ENCODE results near the gene BATF.

Gene BATF

GRCh38 chr14:75551021-75551420 lies 28.8 kb downstream of the BATF start:
- Histone ChIP-seq H3K4me1 (ENCODE audit: control insufficient read depth, low read depth, low read length) (peaks cover 3% of the 10 kb centered on the region), H2BK5ac (ENCODE audit: low read length) (no peak overlapping the region), H3K36me3 (ENCODE audit: control insufficient read depth, insufficient read depth, low read length) (no peaks in the 10 kb centered on the region), H3K9ac (ENCODE audit: low read length) (no peak overlapping the region), H3K4me3 (ENCODE audit: low read length) (no peak overlapping the region), H3K23ac (ENCODE audit: low read length) (no peak overlapping the region), H2BK120ac (ENCODE audit: low read depth, low read length) (no peak overlapping the region), H3K4me2 (ENCODE audit: low read length) (no peak overlapping the region), H2AK5ac (ENCODE audit: low read length) (no peak overlapping the region), H4K8ac (ENCODE audit: low read depth, low read length) (no peak overlapping the region), H2BK15ac (replicated peaks; ENCODE audit: low read depth) (no peak overlapping the region), H3K18ac (ENCODE audit: low read length) (no peak overlapping the region), H4K5ac (ENCODE audit: low read length) (no peak overlapping the region), H3K56ac (ENCODE audit: low read length) (no peak overlapping the region), H3K27ac (ENCODE audit: low read depth, low read length) (no peak overlapping the region), H3K79me1 (ENCODE audit: low read length) (no peaks in the 10 kb centered on the region), H3K79me2 (ENCODE audit: control insufficient read depth, insufficient read depth, low read length) (no peaks in the 10 kb centered on the region), H3K27me3 (ENCODE audit: insufficient read depth, low read length, poor library complexity) (no peaks in the 10 kb centered on the region), H3K4ac (ENCODE audit: low read depth, low read length) (no peak overlapping the region)
- WGBS (ENCODE audit: extremely low coverage, insufficient coverage, low lambda C conversion rate) = no CpG with 5 or more reads among the region's 7 CpGs
- no peak for DNase-seq

- no peak overlapping the region for H3K9ac ChIP-seq (ENCODE audit: low read length)
- no peak overlapping the region for H3K56ac ChIP-seq (ENCODE audit: low read length)
- no peak overlapping the region for H2AK5ac ChIP-seq (ENCODE audit: low read length)
- no peaks in the 10 kb centered on the region for H3K36me3 ChIP-seq (ENCODE audit: control insufficient read depth, insufficient read depth, low read length)
- H3K27me3 ChIP-seq (ENCODE audit: insufficient read depth, low read length, poor library complexity) = no peaks in the 10 kb centered on the region
- H3K18ac ChIP-seq (ENCODE audit: low read length) = no peak overlapping the region
- H3K4ac ChIP-seq (ENCODE audit: low read depth, low read length) = no peak overlapping the region
- H3K4me2 ChIP-seq (ENCODE audit: low read length) = no peak overlapping the region
- H2BK15ac ChIP-seq (replicated peaks; ENCODE audit: low read depth) = no peak overlapping the region
- no peak overlapping the region for H3K27ac ChIP-seq (ENCODE audit: low read depth, low read length)
- no peaks in the 10 kb centered on the region for H3K79me1 ChIP-seq (ENCODE audit: low read length)
- no peak overlapping the region for H4K5ac ChIP-seq (ENCODE audit: low read length)
- H3K4me3 ChIP-seq (ENCODE audit: low read length) = no peak overlapping the region
- peaks cover 3% of the 10 kb centered on the region for H3K4me1 ChIP-seq (ENCODE audit: control insufficient read depth, low read depth, low read length)
- no peak overlapping the region for H2BK5ac ChIP-seq (ENCODE audit: low read length)
- H2BK120ac ChIP-seq (ENCODE audit: low read depth, low read length) = no peak overlapping the region
- H3K79me2 ChIP-seq (ENCODE audit: control insufficient read depth, insufficient read depth, low read length) = no peaks in the 10 kb centered on the region
- H3K23ac ChIP-seq (ENCODE audit: low read length) = no peak overlapping the region
- WGBS (ENCODE audit: extremely low coverage, insufficient coverage, low lambda C conversion rate) = no CpG with 5 or more reads among the region's 6 CpGs
- H4K8ac ChIP-seq (ENCODE audit: low read depth, low read length) = no peak overlapping the region
- DNase-seq = no peak
Measured at GRCh38 chr14:75553157-75553556, 30.9 kb downstream of the BATF start.

GRCh38 chr14:75553761-75554364 lies 31.6 kb downstream of the BATF start:
- H3K18ac ChIP-seq (ENCODE audit: low read length) = no peak overlapping the region
- H3K27me3 ChIP-seq (ENCODE audit: insufficient read depth, low read length, poor library complexity) = no peaks in the 10 kb centered on the region
- no peak overlapping the region for H3K4me3 ChIP-seq (ENCODE audit: low read length)
- H3K4me1 ChIP-seq (ENCODE audit: control insufficient read depth, low read depth, low read length) = peaks cover 3% of the 10 kb centered on the region
- H3K79me2 ChIP-seq (ENCODE audit: control insufficient read depth, insufficient read depth, low read length) = no peaks in the 10 kb centered on the region
- H4K8ac ChIP-seq (ENCODE audit: low read depth, low read length) = no peak overlapping the region
- no peak overlapping the region for H2BK15ac ChIP-seq (replicated peaks; ENCODE audit: low read depth)
- DNase-seq = no peak
- H2AK5ac ChIP-seq (ENCODE audit: low read length) = no peak overlapping the region
- no peak overlapping the region for H2BK5ac ChIP-seq (ENCODE audit: low read length)
- WGBS (ENCODE audit: extremely low coverage, insufficient coverage, low lambda C conversion rate) = no CpG with 5 or more reads among the region's 4 CpGs
- no peak overlapping the region for H3K4me2 ChIP-seq (ENCODE audit: low read length)
- H3K23ac ChIP-seq (ENCODE audit: low read length) = no peak overlapping the region
- no peaks in the 10 kb centered on the region for H3K36me3 ChIP-seq (ENCODE audit: control insufficient read depth, insufficient read depth, low read length)
- no peak overlapping the region for H3K9ac ChIP-seq (ENCODE audit: low read length)
- H3K27ac ChIP-seq (ENCODE audit: low read depth, low read length) = no peak overlapping the region
- H4K5ac ChIP-seq (ENCODE audit: low read length) = no peak overlapping the region
- H3K79me1 ChIP-seq (ENCODE audit: low read length) = no peaks in the 10 kb centered on the region
- no peak overlapping the region for H2BK120ac ChIP-seq (ENCODE audit: low read depth, low read length)
- H3K56ac ChIP-seq (ENCODE audit: low read length) = no peak overlapping the region
- H3K4ac ChIP-seq (ENCODE audit: low read depth, low read length) = no peak overlapping the region

GRCh38 chr14:75554482-75554881 lies 32.2 kb downstream of the BATF start:
- WGBS (ENCODE audit: extremely low coverage, insufficient coverage, low lambda C conversion rate) = no CpG with 5 or more reads among the region's 2 CpGs
- DNase-seq = peak; percentile 61
- Histone ChIP-seq H3K27ac (ENCODE audit: low read depth, low read length) (no peak overlapping the region), H3K18ac (ENCODE audit: low read length) (no peak overlapping the region), H3K36me3 (ENCODE audit: control insufficient read depth, insufficient read depth, low read length) (no peaks in the 10 kb centered on the region), H3K27me3 (ENCODE audit: insufficient read depth, low read length, poor library complexity) (no peaks in the 10 kb centered on the region), H3K4me1 (ENCODE audit: control insufficient read depth, low read depth, low read length) (peaks cover 3% of the 10 kb centered on the region), H3K79me2 (ENCODE audit: control insufficient read depth, insufficient read depth, low read length) (no peaks in the 10 kb centered on the region), H2BK120ac (ENCODE audit: low read depth, low read length) (no peak overlapping the region), H3K4ac (ENCODE audit: low read depth, low read length) (no peak overlapping the region), H3K4me2 (ENCODE audit: low read length) (no peak overlapping the region), H3K4me3 (ENCODE audit: low read length) (no peak overlapping the region), H2BK5ac (ENCODE audit: low read length) (no peak overlapping the region), H3K23ac (ENCODE audit: low read length) (no peak overlapping the region), H3K9ac (ENCODE audit: low read length) (no peak overlapping the region), H4K8ac (ENCODE audit: low read depth, low read length) (no peak overlapping the region), H2BK15ac (replicated peaks; ENCODE audit: low read depth) (no peak overlapping the region), H4K5ac (ENCODE audit: low read length) (no peak overlapping the region), H3K79me1 (ENCODE audit: low read length) (no peaks in the 10 kb centered on the region), H2AK5ac (ENCODE audit: low read length) (no peak overlapping the region), H3K56ac (ENCODE audit: low read length) (no peak overlapping the region)

GRCh38 chr14:75558440-75558839 lies 36.2 kb downstream of the BATF start:
- Histone ChIP-seq H3K79me1 (ENCODE audit: low read length) (no peaks in the 10 kb centered on the region), H4K5ac (ENCODE audit: low read length) (no peak overlapping the region), H2BK5ac (ENCODE audit: low read length) (no peak overlapping the region), H3K4ac (ENCODE audit: low read depth, low read length) (no peak overlapping the region), H3K27ac (ENCODE audit: low read depth, low read length) (no peak overlapping the region), H3K56ac (ENCODE audit: low read length) (no peak overlapping the region), H3K79me2 (ENCODE audit: control insufficient read depth, insufficient read depth, low read length) (no peaks in the 10 kb centered on the region), H3K4me2 (ENCODE audit: low read length) (no peak overlapping the region), H3K4me3 (ENCODE audit: low read length) (no peak overlapping the region), H3K4me1 (ENCODE audit: control insufficient read depth, low read depth, low read length) (peaks cover 3% of the 10 kb centered on the region), H3K36me3 (ENCODE audit: control insufficient read depth, insufficient read depth, low read length) (no peaks in the 10 kb centered on the region), H3K18ac (ENCODE audit: low read length) (no peak overlapping the region), H2BK15ac (replicated peaks; ENCODE audit: low read depth) (no peak overlapping the region), H3K27me3 (ENCODE audit: insufficient read depth, low read length, poor library complexity) (no peaks in the 10 kb centered on the region), H4K8ac (ENCODE audit: low read depth, low read length) (no peak overlapping the region), H3K23ac (ENCODE audit: low read length) (no peak overlapping the region), H2BK120ac (ENCODE audit: low read depth, low read length) (no peak overlapping the region), H2AK5ac (ENCODE audit: low read length) (no peak overlapping the region), H3K9ac (ENCODE audit: low read length) (no peak overlapping the region)
- DNase-seq = no peak
- WGBS (ENCODE audit: extremely low coverage, insufficient coverage, low lambda C conversion rate) = no CpG with 5 or more reads among the region's 5 CpGs

GRCh38 chr14:75559045-75559444 lies 36.8 kb downstream of the BATF start:
- Histone ChIP-seq H3K4me2 (ENCODE audit: low read length) (no peak overlapping the region), H3K27ac (ENCODE audit: low read depth, low read length) (no peak overlapping the region), H2BK5ac (ENCODE audit: low read length) (no peak overlapping the region), H3K56ac (ENCODE audit: low read length) (no peak overlapping the region), H3K9ac (ENCODE audit: low read length) (no peak overlapping the region), H3K4ac (ENCODE audit: low read depth, low read length) (no peak overlapping the region), H4K8ac (ENCODE audit: low read depth, low read length) (no peak overlapping the region), H3K4me1 (ENCODE audit: control insufficient read depth, low read depth, low read length) (peaks cover 3% of the 10 kb centered on the region), H4K5ac (ENCODE audit: low read length) (no peak overlapping the region), H3K27me3 (ENCODE audit: insufficient read depth, low read length, poor library complexity) (no peaks in the 10 kb centered on the region), H3K79me2 (ENCODE audit: control insufficient read depth, insufficient read depth, low read length) (no peaks in the 10 kb centered on the region), H3K23ac (ENCODE audit: low read length) (no peak overlapping the region), H2BK120ac (ENCODE audit: low read depth, low read length) (no peak overlapping the region), H3K4me3 (ENCODE audit: low read length) (no peak overlapping the region), H2BK15ac (replicated peaks; ENCODE audit: low read depth) (no peak overlapping the region), H3K18ac (ENCODE audit: low read length) (no peak overlapping the region), H3K79me1 (ENCODE audit: low read length) (no peaks in the 10 kb centered on the region), H2AK5ac (ENCODE audit: low read length) (no peak overlapping the region), H3K36me3 (ENCODE audit: control insufficient read depth, insufficient read depth, low read length) (no peaks in the 10 kb centered on the region)
- WGBS (ENCODE audit: extremely low coverage, insufficient coverage, low lambda C conversion rate) = no CpG with 5 or more reads among the region's 6 CpGs
- no peak for DNase-seq
